ENCODE data around the gene HEXIM2. TPM values are rescaled to one million over a fixed set of nuclear protein-coding genes. Genes with fewer than 3 reads are reported as not detected.
A peak's percentile ranks its signal among the peaks of the same experiment; 100 is the strongest.

The HEXIM2 gene
- total RNA-seq, 1 experiment from 2014 or later, result 19.9 TPM

DNA sequence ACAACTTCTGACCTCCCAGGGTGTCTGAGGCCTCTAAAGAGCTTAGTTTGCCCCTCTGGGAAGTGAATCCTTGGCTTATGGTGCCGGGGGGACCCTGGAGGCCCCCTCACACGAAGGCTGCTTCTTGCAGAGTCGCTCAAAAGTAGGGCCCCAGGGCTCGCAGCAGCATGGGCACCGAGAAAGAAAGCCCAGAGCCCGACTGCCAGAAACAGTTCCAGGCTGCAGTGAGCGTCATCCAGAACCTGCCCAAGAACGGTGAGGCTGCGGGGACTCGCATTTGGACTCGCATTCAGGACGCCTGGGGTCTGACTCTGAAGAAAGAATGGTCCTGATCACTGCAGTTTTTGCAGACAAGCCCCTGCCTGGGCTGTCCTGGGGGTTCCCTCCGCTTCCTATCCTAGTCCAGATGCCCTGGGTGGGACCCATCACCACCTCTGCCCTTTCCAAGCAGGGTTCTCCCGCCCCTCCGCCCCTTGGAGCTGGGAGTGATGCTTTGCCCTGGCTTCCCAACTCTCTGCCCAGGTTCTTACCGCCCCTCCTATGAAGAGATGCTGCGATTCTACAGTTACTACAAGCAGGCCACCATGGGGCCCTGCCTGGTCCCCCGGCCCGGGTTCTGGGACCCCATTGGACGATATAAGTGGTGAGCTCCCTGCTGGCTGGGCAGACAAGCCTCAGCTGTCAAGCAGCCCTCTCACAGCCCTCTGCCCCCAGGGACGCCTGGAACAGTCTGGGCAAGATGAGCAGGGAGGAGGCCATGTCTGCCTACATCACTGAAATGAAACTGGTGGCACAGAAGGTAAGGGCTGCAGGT, 25.5 kb upstream of the HEXIM2 start:
- ChIA-PET POLR2A (ENCODE audit: unreplicated experiment) (interaction anchor here (0.5 to 2.0 kb wide), 4 partner anchors 14 to 1997 kb away, joined by 4 to 59 read pairs (median 4); partner anchors contain the start of gene HEXIM1), CTCF (interaction anchor here (0.5 to 2.1 kb wide), 49 partner anchors 8 to 718 kb away, joined by 3 to 175 read pairs (median 6); partner anchors contain the start of genes DCAKD, HEXIM1, HEXIM2 and NMT1)
- H3K4me3 ChIP-seq (ENCODE audit: low read length), result peak overlapping the region; percentile 70
- TSS peak; percentile 43 for BruUV-seq (replicated peaks)
- H3K36me3 ChIP-seq (ENCODE audit: low read depth, low read length), result no peaks in the 10 kb centered on the region
- no peaks in the 10 kb centered on the region for H4K20me1 ChIP-seq (ENCODE audit: low read length)
- H3K79me2 ChIP-seq (ENCODE audit: low read length), result peaks cover 16% of the 10 kb centered on the region
- peaks cover 14% of the 10 kb centered on the region for H3K4me1 ChIP-seq (ENCODE audit: insufficient read depth, low read length)
- no peak for TF ChIP-seq EZH2phosphoT487 (IDR thresholded peaks at IDR 0.05; ENCODE audit: borderline replicate concordance, low read length)
- TF ChIP-seq EZH2 (IDR thresholded peaks at IDR 0.05; ENCODE audit: low read length, unreplicated experiment), result no peak
- TF ChIP-seq, protein P1, sequence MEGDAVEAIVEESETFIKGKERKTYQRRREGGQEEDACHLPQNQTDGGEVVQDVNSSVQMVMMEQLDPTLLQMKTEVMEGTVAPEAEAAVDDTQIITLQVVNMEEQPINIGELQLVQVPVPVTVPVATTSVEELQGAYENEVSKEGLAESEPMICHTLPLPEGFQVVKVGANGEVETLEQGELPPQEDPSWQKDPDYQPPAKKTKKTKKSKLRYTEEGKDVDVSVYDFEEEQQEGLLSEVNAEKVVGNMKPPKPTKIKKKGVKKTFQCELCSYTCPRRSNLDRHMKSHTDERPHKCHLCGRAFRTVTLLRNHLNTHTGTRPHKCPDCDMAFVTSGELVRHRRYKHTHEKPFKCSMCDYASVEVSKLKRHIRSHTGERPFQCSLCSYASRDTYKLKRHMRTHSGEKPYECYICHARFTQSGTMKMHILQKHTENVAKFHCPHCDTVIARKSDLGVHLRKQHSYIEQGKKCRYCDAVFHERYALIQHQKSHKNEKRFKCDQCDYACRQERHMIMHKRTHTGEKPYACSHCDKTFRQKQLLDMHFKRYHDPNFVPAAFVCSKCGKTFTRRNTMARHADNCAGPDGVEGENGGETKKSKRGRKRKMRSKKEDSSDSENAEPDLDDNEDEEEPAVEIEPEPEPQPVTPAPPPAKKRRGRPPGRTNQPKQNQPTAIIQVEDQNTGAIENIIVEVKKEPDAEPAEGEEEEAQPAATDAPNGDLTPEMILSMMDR (conservative IDR thresholded peaks at IDR 0.05; ENCODE audit: low read depth, low read length), result no peak
- no peaks in the 10 kb centered on the region for H3K9me2 ChIP-seq (replicated peaks; ENCODE audit: low read length)
- intact Hi-C loops (cut with micrococcal nuclease), result loop anchor here (1.0 to 10.0 kb wide), 4 partner anchors 12 to 179 kb away; partner anchors contain the start of genes HEXIM1 and MAP3K14
- ATAC-seq, result no peak
- no peak overlapping the region for H3K27ac ChIP-seq (ENCODE audit: low read length)
- peaks cover 3% of the 10 kb centered on the region for H3F3A ChIP-seq (ENCODE audit: low read length, unreplicated experiment)
- H3K27me3 ChIP-seq (ENCODE audit: low read length), result no peaks in the 10 kb centered on the region
- H3K9ac ChIP-seq (ENCODE audit: low read length), result peak overlapping the region; percentile 46
- H3K9me3 ChIP-seq (ENCODE audit: low read length), result no peaks in the 10 kb centered on the region
- H2AFZ ChIP-seq (ENCODE audit: low read length), result peak overlapping the region; percentile 79
- no peak for DNase-seq
- peak overlapping the region; percentile 91 for H3K4me2 ChIP-seq (ENCODE audit: low read length)

DNA sequence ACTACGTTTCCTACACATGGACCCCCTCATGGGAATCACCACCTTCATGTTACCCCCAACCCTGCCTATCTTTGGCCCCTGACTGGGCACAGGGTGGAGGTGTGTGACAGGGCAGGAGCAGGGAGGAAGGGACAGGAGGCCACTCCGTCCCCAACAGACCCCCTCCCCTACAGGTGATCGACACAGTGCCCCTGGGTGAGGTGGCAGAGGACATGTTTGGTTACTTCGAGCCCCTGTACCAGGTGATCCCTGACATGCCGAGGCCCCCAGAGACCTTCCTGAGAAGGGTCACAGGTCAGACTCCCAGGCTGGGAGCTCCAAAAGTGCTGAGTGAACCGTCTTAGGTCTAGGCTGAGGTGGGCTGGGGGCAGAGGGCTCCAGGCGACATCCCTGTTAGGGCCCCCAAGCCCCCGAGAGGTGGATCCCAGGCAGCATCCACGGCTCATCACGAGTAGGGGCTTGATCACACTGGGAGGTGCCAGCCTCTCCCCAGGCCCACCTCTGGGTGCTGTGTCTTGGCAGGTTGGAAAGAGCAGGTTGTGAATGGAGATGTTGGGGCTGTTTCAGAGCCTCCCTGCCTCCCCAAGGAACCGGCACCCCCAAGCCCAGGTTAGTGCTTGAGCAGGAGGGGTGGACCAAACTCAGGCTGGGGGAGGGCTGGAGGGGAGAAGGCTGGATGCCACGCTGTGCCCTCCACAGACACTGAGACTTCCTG, 24.7 kb upstream of the HEXIM2 start:
- Histone ChIP-seq H3K4me1 (ENCODE audit: insufficient read depth, low read length) (peaks cover 9% of the 10 kb centered on the region), H3K4me2 (ENCODE audit: low read length) (peak overlapping the region; percentile 91; the same call in 1 of the 2 replicates), H3K9me2 (replicated peaks; ENCODE audit: low read length) (no peaks in the 10 kb centered on the region), H3F3A (ENCODE audit: low read length, unreplicated experiment) (peaks cover 3% of the 10 kb centered on the region), H3K79me2 (ENCODE audit: low read length) (peaks cover 8% of the 10 kb centered on the region), H3K4me3 (ENCODE audit: low read length) (no peak overlapping the region), H3K9ac (ENCODE audit: low read length) (no peak overlapping the region), H3K27me3 (ENCODE audit: low read length) (no peaks in the 10 kb centered on the region), H4K20me1 (ENCODE audit: low read length) (no peaks in the 10 kb centered on the region), H3K36me3 (ENCODE audit: low read depth, low read length) (no peaks in the 10 kb centered on the region), H3K9me3 (ENCODE audit: low read length) (no peaks in the 10 kb centered on the region), H3K27ac (ENCODE audit: low read length) (no peak overlapping the region), H2AFZ (ENCODE audit: low read length) (no peak overlapping the region)
- POLR2A ChIA-PET (ENCODE audit: unreplicated experiment), result no interaction called here
- DNase-seq (no peak), ATAC-seq (no peak)
- TF ChIP-seq EZH2 (IDR thresholded peaks at IDR 0.05; ENCODE audit: low read length, unreplicated experiment), result no peak
- TF ChIP-seq EZH2phosphoT487 (IDR thresholded peaks at IDR 0.05; ENCODE audit: borderline replicate concordance, low read length), result no peak
- TF ChIP-seq, protein P1 (conservative IDR thresholded peaks at IDR 0.05; ENCODE audit: low read depth, low read length), result no peak
- BruUV-seq (replicated peaks), result no TSS peak
- intact Hi-C loops (cut with micrococcal nuclease), result loop anchor here (10.0 kb wide), 1 partner anchor 178 kb away; the partner anchor contains the start of gene MAP3K14
- CTCF ChIA-PET, result interaction anchor here (0.6 to 2.1 kb wide), 3 partner anchors 13 to 219 kb away, joined by 3 to 153 read pairs (median 3); partner anchors contain the start of gene HEXIM1

All from PC-3 (cell line).